PFSK-1 (cell line): Measurements from ENCODE around the gene AGO4.

Experiments
- POLR2AphosphoS5 ChIP-seq: IDR thresholded peaks from 2 replicates; pipeline ENCODE4 v1.6.1; 2012; ENCODE audit warnings: low read depth, mild to moderate bottlenecking, control low read depth, low read length, moderate library complexity
- SIN3A ChIP-seq: IDR thresholded peaks from 2 replicates; pipeline ENCODE4 v1.6.1; 2012; ENCODE audit warnings: mild to moderate bottlenecking, low read length, moderate library complexity, borderline replicate concordance; ENCODE audit not compliant: insufficient read depth

- TF ChIP-seq SIN3A (no peak), POLR2AphosphoS5 (no peak)
These were observed 44.4 kb downstream of the AGO4 start for GRCh38 chr1:35852241-35852640.
